Common myeloid progenitor, CD34-positive (primary cell): ENCODE data around the gene TMEM258.

Source experiments
- CTCF ChIA-PET: fragments of 350-600 bp; sonication (Branson Sonifier 250); formaldehyde crosslinking; loops from one replicate; lab custom pipeline; 2021; ENCODE audit warnings: antibody characterized with exemption; lab: Charles Lee
- POLR2A ChIA-PET: fragments of 350-600 bp; sonication (Branson Sonifier 250); formaldehyde crosslinking; loops from one replicate; lab custom pipeline; 2021; ENCODE audit warnings: antibody characterized with exemption; lab: Charles Lee
- DNase-seq, 3 donors: peaks; one replicate each; pipeline versions ENCODE4 v3.0.0 to v3.0.0-alpha.2; 2013
- H3K27ac ChIP-seq, 2 experiments: 1 replicate in 1 of 2; 2 replicates in 1 of 2; pipeline ENCODE4 v1.7.0; 2013; ENCODE audit warnings: inconsistent platforms in 2 of 2, low read length in 2 of 2, mild to moderate bottlenecking in 2 of 2, low read depth in 1 of 2, moderate library complexity in 1 of 2; ENCODE audit not compliant: severe bottlenecking in 2 of 2, insufficient read depth in 1 of 2, poor library complexity in 1 of 2
- H3K27me3 ChIP-seq, 5 experiments: replicated peaks in 2 of 5; 1 replicate in 3 of 5; 2 replicates in 2 of 5; pipeline versions ENCODE4 v1.6.1 to v1.7.0; 2013; ENCODE audit warnings: low read length in 4 of 5, mild to moderate bottlenecking in 2 of 5, moderate library complexity in 2 of 5, inconsistent platforms in 1 of 5; ENCODE audit not compliant: insufficient read depth in 5 of 5, control insufficient read depth in 4 of 5
- H3K36me3 ChIP-seq, 4 experiments: 1 replicate in 2 of 4; 2 replicates in 2 of 4; pipeline versions ENCODE4 v1.6.1 to v1.7.0; 2013; ENCODE audit warnings: low read length in 3 of 4, control low read depth in 1 of 4, mild to moderate bottlenecking in 1 of 4; ENCODE audit not compliant: control insufficient read depth in 4 of 4, insufficient read depth in 4 of 4
- H3K4me1 ChIP-seq, 4 experiments: 1 replicate in 3 of 4; 2 replicates in 1 of 4; pipeline versions ENCODE4 v1.6.1 to v1.7.1; 2013; ENCODE audit warnings: low read length in 3 of 4, mild to moderate bottlenecking in 3 of 4, control low read depth in 1 of 4, inconsistent platforms in 1 of 4, moderate library complexity in 1 of 4; ENCODE audit not compliant: control insufficient read depth in 4 of 4, insufficient read depth in 4 of 4; ENCODE audit errors: control extremely low read depth in 1 of 4
- H3K4me3 ChIP-seq, 7 experiments: 1 replicate in 4 of 7; 2 replicates in 3 of 7; pipeline versions ENCODE4 v1.5.1 to v1.7.0; 2013; ENCODE audit warnings: mild to moderate bottlenecking in 7 of 7, low read length in 6 of 7, moderate library complexity in 6 of 7, inconsistent platforms in 2 of 7, low read depth in 2 of 7, control low read depth in 1 of 7; ENCODE audit not compliant: insufficient read depth in 4 of 7, control insufficient read depth in 1 of 7; ENCODE audit errors: extremely low read depth in 1 of 7
- H3K9me3 ChIP-seq, 5 experiments: 1 replicate in 4 of 5; 2 replicates in 1 of 5; pipeline versions ENCODE4 v1.6.1 to v1.7.1; 2013; ENCODE audit warnings: low read length in 4 of 5, mild to moderate bottlenecking in 2 of 5, inconsistent platforms in 1 of 5, low read depth in 1 of 5, moderate library complexity in 1 of 5; ENCODE audit not compliant: control insufficient read depth in 4 of 5, insufficient read depth in 2 of 5; ENCODE audit errors: control extremely low read depth in 1 of 5
- WGBS: methylation state at CpG from one replicate; pipeline ENCODE4 v1.1.5; 2013; ENCODE audit not compliant: insufficient coverage; 5-methylcytosine and 5-hydroxymethylcytosine counted together

Gene TMEM258

GRCh38 chr11:61782841-61783240 is 9.6 kb downstream of the TMEM258 start:
- POLR2A ChIA-PET = no interaction called here
- no peak overlapping the region for H3K4me3 ChIP-seq
- H3K36me3 ChIP-seq = peaks cover 6 to 34% (median 27%) of the 10 kb centered on the region in 4 experiments
- H3K4me1 ChIP-seq = peaks cover 0 to 13% (median 1%) of the 10 kb centered on the region in 4 experiments
- CTCF ChIA-PET = interaction anchor here (1.2 to 1.6 kb wide), 3 partner anchors 9 to 35 kb away, joined by 3 to 6 read pairs (median 4); no protein-coding TSS in a partner anchor
- WGBS = over 99% methylated on average over 11 of the region's 11 CpGs
- peaks cover 0 to 7% (median 0%) of the 10 kb centered on the region in 5 experiments for H3K27me3 ChIP-seq
- H3K9me3 ChIP-seq = no peaks in the 10 kb centered on the region
- DNase-seq = no peak
- H3K27ac ChIP-seq = no peak overlapping the region

GRCh38 chr11:61782299-61782698 is 10.1 kb downstream of the TMEM258 start:
- POLR2A ChIA-PET = no interaction called here
- 96% methylated on average over 3 of the region's 3 CpGs for WGBS

GRCh38 chr11:61781585-61781984 is 10.8 kb downstream of the TMEM258 start:
- CTCF ChIA-PET = interaction anchor here (1.4 to 1.6 kb wide), 2 partner anchors 15 to 34 kb away, joined by 3 to 6 read pairs; no protein-coding TSS in a partner anchor
- peaks cover 0 to 22% (median 15%) of the 10 kb centered on the region in 4 experiments for H3K36me3 ChIP-seq
- H3K9me3 ChIP-seq = no peaks in the 10 kb centered on the region
- no peak overlapping the region for H3K4me3 ChIP-seq
- peaks cover 0 to 9% (median 0%) of the 10 kb centered on the region in 5 experiments for H3K27me3 ChIP-seq
- H3K27ac ChIP-seq = no peak overlapping the region
- WGBS = 96% methylated on average over 4 of the region's 5 CpGs
- no peak for DNase-seq
- POLR2A ChIA-PET = no interaction called here
- H3K4me1 ChIP-seq = peaks cover 0 to 19% (median 12%) of the 10 kb centered on the region in 4 experiments

More at GRCh38 chr11:61782299-61782698, 10.1 kb downstream of the TMEM258 start:
- no peak for DNase-seq
- Histone ChIP-seq H3K4me1 (peaks cover 0 to 17% (median 6%) of the 10 kb centered on the region in 4 experiments), H3K27ac (no peak overlapping the region), H3K36me3 (peaks cover 6 to 29% (median 21%) of the 10 kb centered on the region in 4 experiments), H3K27me3 (peaks cover 0 to 9% (median 0%) of the 10 kb centered on the region in 5 experiments), H3K4me3 (no peak overlapping the region), H3K9me3 (no peaks in the 10 kb centered on the region)
- CTCF ChIA-PET = interaction anchor here (1.2 to 1.6 kb wide), 3 partner anchors 9 to 35 kb away, joined by 3 to 6 read pairs (median 4); no protein-coding TSS in a partner anchor

GRCh38 chr11:61780581-61781162 is 11.7 kb downstream of the TMEM258 start:
- ChIA-PET POLR2A (no interaction called here), CTCF (interaction anchor here (1.1 to 1.6 kb wide), 3 partner anchors 10 to 27 kb away, joined by 3 to 5 read pairs (median 4); no protein-coding TSS in a partner anchor)
- H3K9me3 ChIP-seq = no peaks in the 10 kb centered on the region
- WGBS = 92% methylated on average over 9 of the region's 9 CpGs
- no peak overlapping the region for H3K4me3 ChIP-seq
- H3K27me3 ChIP-seq = peaks cover 0 to 9% (median 0%) of the 10 kb centered on the region in 5 experiments
- H3K27ac ChIP-seq = no peak overlapping the region
- H3K36me3 ChIP-seq = peaks cover 0 to 14% (median 8%) of the 10 kb centered on the region in 4 experiments
- peaks cover 0 to 19% (median 12%) of the 10 kb centered on the region in 4 experiments for H3K4me1 ChIP-seq
- no peak for DNase-seq

GRCh38 chr11:61779666-61780525 is 12.5 kb downstream of the TMEM258 start:
- CTCF ChIA-PET = interaction anchor here (0.6 to 1.6 kb wide), 6 partner anchors 8 to 32 kb away, joined by 3 to 11 read pairs (median 4); no protein-coding TSS in a partner anchor
- Histone ChIP-seq H3K4me3 (no peak overlapping the region), H3K4me1 (peaks cover 0 to 19% (median 12%) of the 10 kb centered on the region in 4 experiments), H3K27ac (no peak overlapping the region), H3K27me3 (peaks cover 0 to 9% (median 0%) of the 10 kb centered on the region in 5 experiments), H3K9me3 (no peaks in the 10 kb centered on the region), H3K36me3 (peaks cover 0 to 6% (median 3%) of the 10 kb centered on the region in 4 experiments)
- DNase-seq = no peak
- 97% methylated on average over 14 of the region's 14 CpGs for WGBS
- POLR2A ChIA-PET = interaction anchor here (0.6 kb wide), 1 partner anchor 302 kb away, joined by 3 read pairs; no protein-coding TSS in a partner anchor

- no peak overlapping the region for H3K27ac ChIP-seq
- H3K4me3 ChIP-seq = no peak overlapping the region
- H3K4me1 ChIP-seq = peaks cover 0 to 13% (median 12%) of the 10 kb centered on the region in 4 experiments
- CTCF ChIA-PET = interaction anchor here (0.6 to 1.5 kb wide), 3 partner anchors 9 to 32 kb away, joined by 3 to 11 read pairs (median 3); no protein-coding TSS in a partner anchor
- no peaks in the 10 kb centered on the region for H3K9me3 ChIP-seq
- 98% methylated on average over 22 of the region's 24 CpGs for WGBS
- no peak for DNase-seq
- POLR2A ChIA-PET = interaction anchor here (0.6 kb wide), 1 partner anchor 301 kb away, joined by 3 read pairs; no protein-coding TSS in a partner anchor
- H3K36me3 ChIP-seq = no peaks in the 10 kb centered on the region
- peaks cover 0 to 9% (median 0%) of the 10 kb centered on the region in 5 experiments for H3K27me3 ChIP-seq
These were observed 13.3 kb downstream of the TMEM258 start for GRCh38 chr11:61778920-61779650.
